Measurements from ENCODE around the gene BTBD16. TPM values are rescaled to one million over a fixed set of nuclear protein-coding genes. Genes with fewer than 3 reads are reported as not detected.

Gene BTBD16
- total RNA-seq, 1 experiment from 2014 or later, result not detected

- no peak overlapping the region for H2BK20ac ChIP-seq (ENCODE audit: low read depth, low read length, poor library complexity, severe bottlenecking)
- H2BK12ac ChIP-seq (ENCODE audit: insufficient read length, low read depth, low read length), result no peak overlapping the region
- no peak overlapping the region for H4K5ac ChIP-seq (ENCODE audit: insufficient read length, low read depth, low read length)
- no peak overlapping the region for H2BK120ac ChIP-seq (ENCODE audit: low read depth, low read length, poor library complexity, severe bottlenecking)
- no peak overlapping the region for H2AFZ ChIP-seq (ENCODE audit: low read length)
- no peak overlapping the region for H4K8ac ChIP-seq (replicated peaks; ENCODE audit: insufficient read length, low read depth, low read length)
- H4K20me1 ChIP-seq (ENCODE audit: control insufficient read depth, insufficient read depth, insufficient read length), result no peaks in the 10 kb centered on the region
- no peaks in the 10 kb centered on the region for H3K79me2 ChIP-seq (ENCODE audit: insufficient read depth, low read length)
- H3K4ac ChIP-seq (ENCODE audit: low read depth, low read length), result no peak overlapping the region
- H3T11ph ChIP-seq (ENCODE audit: low read length), result no peak overlapping the region
- peaks cover 0 to 12% (median 3%) of the 10 kb centered on the region in 3 experiments; a peak in 3 of 7 replicates for H3K36me3 Mint-ChIP-seq (ENCODE audit: insufficient read depth in 1 of 3, low read depth in 3 of 3)
- H4K91ac ChIP-seq (ENCODE audit: insufficient read length, low read depth, low read length), result no peak overlapping the region
- no peak overlapping the region for H3K14ac ChIP-seq (ENCODE audit: insufficient read depth, low read length)
- H3K9me3 Mint-ChIP-seq, result peaks cover 7 to 10% of the 10 kb centered on the region in 2 experiments; a peak in 3 of 5 replicates
- no peak overlapping the region for H3K23ac ChIP-seq (ENCODE audit: insufficient read length, low read depth, low read length)
- H3K27me3 ChIP-seq (ENCODE audit: insufficient read depth, low read length), result no peaks in the 10 kb centered on the region; the same call in 1 of the 2 replicates
- H2BK15ac ChIP-seq (ENCODE audit: low read depth, low read length), result no peak overlapping the region
- no peak overlapping the region for H3K18ac ChIP-seq (ENCODE audit: insufficient read length, low read depth, low read length)
- peak overlapping the region in 2 of 3 experiments; percentile 8 to 30; a peak in 1 of 7 replicates for H3K27ac Mint-ChIP-seq
- no peak overlapping the region for H3K4me3 Mint-ChIP-seq
- H3K9ac ChIP-seq (ENCODE audit: extremely low read depth, insufficient read length, low read length), result no peak overlapping the region
- H3K4me2 ChIP-seq (ENCODE audit: insufficient read depth, insufficient read length, low read length), result no peak overlapping the region
- H3K27me3 Mint-ChIP-seq (ENCODE audit: low read depth), result peaks cover 29% of the 10 kb centered on the region
- H2AK5ac ChIP-seq (ENCODE audit: insufficient read length, low read length), result no peak overlapping the region
- H3K79me1 ChIP-seq (ENCODE audit: insufficient read depth, low read depth, low read length, poor library complexity, severe bottlenecking), result no peaks in the 10 kb centered on the region
- DNase-seq, result no peak
- WGBS (ENCODE audit: extremely low coverage, insufficient read length, low lambda C conversion rate), result no CpG with 5 or more reads among the region's 13 CpGs
- no peaks in the 10 kb centered on the region for H3K4me1 ChIP-seq (ENCODE audit: insufficient read depth, low read length)
- no peak overlapping the region for H2BK5ac ChIP-seq (ENCODE audit: insufficient read length, low read length)
- peaks cover 1% of the 10 kb centered on the region for H3K23me2 ChIP-seq (ENCODE audit: insufficient read length, low read depth, low read length, poor library complexity, severe bottlenecking)
- H3K4me1 Mint-ChIP-seq, result peaks cover 29% of the 10 kb centered on the region in 2 experiments
- no peak overlapping the region for H3K56ac ChIP-seq (ENCODE audit: insufficient read length, low read depth, low read length)
- no peak overlapping the region for H3K27ac ChIP-seq (ENCODE audit: insufficient read length, low read depth, low read length)
- no peaks in the 10 kb centered on the region for H3K9me3 ChIP-seq (ENCODE audit: control insufficient read depth, low read depth, low read length)
- TF ChIP-seq CTCF (conservative IDR thresholded peaks at IDR 0.05), result no peak
Measured at GRCh38 chr10:122368502-122369254, 97.6 kb downstream of the BTBD16 start.
